ENCODE data around the gene MTPN. TPM values are rescaled to one million over a fixed set of nuclear protein-coding genes. Genes with fewer than 3 reads are reported as not detected.

The MTPN gene
- total and polyA plus RNA-seq, 8 donors = 106 to 130 (median 122) TPM

- Histone ChIP-seq H3K36me3 (no peaks in the 10 kb centered on the region), H3K27me3 (no peaks in the 10 kb centered on the region), H3K4me1 (no peaks in the 10 kb centered on the region), H3K9me3 (no peaks in the 10 kb centered on the region), H3K4me3 (no peak overlapping the region), H3K27ac (no peak overlapping the region)
- DNase-seq (no peak), ATAC-seq (no peak)
- intact Hi-C loops (cut with DNase I) = no loop called here
- no peak for TF ChIP-seq CTCF (IDR thresholded peaks at IDR 0.05)
Observed at GRCh38 chr7:135888740-135889139, 88.4 kb downstream of the MTPN start.

- intact Hi-C loops (cut with DNase I) = no loop called here
Observed at GRCh38 chr7:135886345-135887132, 90.6 kb downstream of the MTPN start.

GRCh38 chr7:135884495-135885232 lies 92.5 kb downstream of the MTPN start:
- ATAC-seq = no peak
- Histone ChIP-seq H3K36me3 (no peaks in the 10 kb centered on the region), H3K27ac (no peak overlapping the region), H3K4me3 (no peak overlapping the region), H3K27me3 (no peaks in the 10 kb centered on the region), H3K9me3 (no peaks in the 10 kb centered on the region), H3K4me1 (no peaks in the 10 kb centered on the region)
- intact Hi-C loops (cut with DNase I) = no loop called here
- no peak for TF ChIP-seq CTCF (IDR thresholded peaks at IDR 0.05)
- no peak for DNase-seq

More at GRCh38 chr7:135886345-135887132, 90.6 kb downstream of the MTPN start:
- H3K4me1 ChIP-seq = no peaks in the 10 kb centered on the region
- no peaks in the 10 kb centered on the region for H3K36me3 ChIP-seq
- H3K4me3 ChIP-seq = no peak overlapping the region
- H3K27ac ChIP-seq = no peak overlapping the region
- ATAC-seq = no peak
- H3K27me3 ChIP-seq = no peaks in the 10 kb centered on the region
- no peak for TF ChIP-seq CTCF (IDR thresholded peaks at IDR 0.05)
- H3K9me3 ChIP-seq = no peaks in the 10 kb centered on the region
- no peak for DNase-seq

- intact Hi-C loops (cut with DNase I) = no loop called here
- ATAC-seq = no peak
Observed at GRCh38 chr7:135879233-135879632, 97.9 kb downstream of the MTPN start.

More at GRCh38 chr7:135879233-135879632, 97.9 kb downstream of the MTPN start:
- no peak for DNase-seq
- no peak for TF ChIP-seq CTCF (IDR thresholded peaks at IDR 0.05)
- Histone ChIP-seq H3K27ac (no peak overlapping the region), H3K9me3 (peaks cover 0 to under 1% of the 10 kb centered on the region in 2 donors), H3K27me3 (no peaks in the 10 kb centered on the region), H3K36me3 (no peaks in the 10 kb centered on the region), H3K4me3 (no peak overlapping the region), H3K4me1 (no peaks in the 10 kb centered on the region)
